Fibroblast of peridontal ligament (primary cell): ENCODE measurements around the gene LSM3.

Source experiments
- DNase-seq: peaks from one replicate; pipeline ENCODE4 v3.0.0-alpha.2; 2010; ENCODE audit errors: extremely low read depth

LSM3 gene

DNA sequence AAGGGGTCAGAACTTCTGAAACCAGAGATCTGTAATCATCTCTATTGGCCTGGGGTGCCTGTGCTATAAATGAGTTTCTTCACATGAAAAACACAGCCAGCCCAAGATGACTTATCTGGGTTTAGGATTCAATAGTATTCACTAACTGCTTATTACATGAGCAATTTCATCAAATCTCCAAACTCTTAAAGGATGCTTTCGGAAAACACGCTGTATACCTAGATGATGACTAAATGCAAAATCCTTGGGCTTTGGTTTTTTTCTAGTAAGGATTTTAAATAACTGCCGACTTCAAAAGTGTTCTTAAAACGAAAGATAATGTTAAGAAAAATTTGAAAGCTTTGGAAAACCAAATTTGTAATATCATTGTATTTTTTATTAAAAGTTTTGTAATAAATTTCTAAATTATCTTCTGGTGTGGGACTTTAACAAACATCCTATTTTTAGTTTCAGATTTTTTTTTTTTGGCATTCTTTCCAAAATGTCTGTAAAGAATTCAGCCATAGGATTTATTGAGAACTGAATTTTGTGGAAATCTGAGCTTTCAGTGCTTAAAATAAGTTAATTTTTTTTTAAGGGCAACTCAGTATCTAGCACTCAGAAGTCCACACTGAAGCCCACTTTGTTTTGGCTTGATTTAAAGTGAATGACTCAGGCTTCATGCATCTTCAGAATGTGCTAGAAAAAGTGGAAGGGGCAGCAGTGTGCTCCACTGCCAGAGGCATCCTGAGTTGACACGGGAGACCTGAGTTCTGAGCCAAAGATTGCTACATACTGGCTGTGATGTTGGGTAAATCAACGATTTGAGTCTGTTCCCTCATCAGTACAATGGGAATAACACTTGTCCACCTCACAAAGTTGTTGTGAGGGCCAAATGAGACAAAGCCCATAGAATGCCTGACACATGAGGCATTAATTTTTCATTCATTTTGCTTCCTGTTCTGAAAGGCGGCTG lies 35.1 kb upstream of the LSM3 start:
- peak; percentile 96 for DNase-seq

DNA sequence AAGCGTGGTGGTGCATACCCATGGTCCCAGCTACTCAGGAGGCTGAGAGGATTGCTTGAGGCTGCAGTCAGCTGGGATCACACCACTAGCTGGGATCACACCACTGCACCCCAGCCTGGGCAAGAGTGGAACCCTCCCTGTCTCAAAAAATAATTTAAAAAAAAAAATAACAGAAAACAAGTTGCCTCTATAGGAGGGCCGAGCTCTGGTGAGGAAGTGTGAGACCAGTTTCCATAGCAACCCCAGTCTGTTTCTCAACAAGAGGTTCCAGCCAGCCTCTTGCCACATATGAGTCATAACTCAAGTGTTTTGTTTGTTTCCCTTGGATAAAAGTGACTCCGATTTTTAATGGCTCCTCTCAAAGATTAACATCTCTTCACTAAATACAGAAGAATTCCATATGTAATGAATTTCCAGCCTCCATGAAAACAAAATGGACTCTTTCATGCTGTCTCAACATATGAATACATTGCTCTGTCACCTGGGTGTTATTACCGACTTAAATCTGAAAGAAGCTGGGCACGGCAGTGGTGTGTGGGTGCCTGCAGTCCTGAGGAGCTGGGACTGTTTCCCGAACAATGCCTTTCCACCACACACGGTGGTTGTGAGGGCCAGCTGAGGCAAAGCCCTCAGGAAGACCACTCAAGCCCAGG lies 34.1 kb upstream of the LSM3 start:
- DNase-seq: peak; percentile 100

DNA sequence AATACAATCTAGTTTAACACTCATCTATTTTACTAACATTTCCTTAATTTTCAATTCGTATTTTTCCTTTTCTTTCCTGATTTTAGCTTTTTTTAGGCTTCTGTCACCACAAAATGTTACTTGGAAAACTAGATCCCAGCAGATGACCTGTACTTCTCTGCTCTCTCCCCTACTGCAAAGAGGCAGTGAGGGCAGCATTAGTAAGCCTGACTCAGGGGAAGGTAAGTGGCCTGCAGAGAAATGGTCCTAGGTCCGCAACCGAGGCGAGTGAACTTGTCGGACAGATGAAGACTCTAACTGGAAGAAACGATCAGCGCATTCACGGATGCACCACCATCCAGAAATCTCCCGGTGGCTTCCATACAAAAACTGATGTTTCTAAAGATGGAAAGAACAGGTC lies 33.4 kb upstream of the LSM3 start:
- DNase-seq: peak; percentile 42

DNA sequence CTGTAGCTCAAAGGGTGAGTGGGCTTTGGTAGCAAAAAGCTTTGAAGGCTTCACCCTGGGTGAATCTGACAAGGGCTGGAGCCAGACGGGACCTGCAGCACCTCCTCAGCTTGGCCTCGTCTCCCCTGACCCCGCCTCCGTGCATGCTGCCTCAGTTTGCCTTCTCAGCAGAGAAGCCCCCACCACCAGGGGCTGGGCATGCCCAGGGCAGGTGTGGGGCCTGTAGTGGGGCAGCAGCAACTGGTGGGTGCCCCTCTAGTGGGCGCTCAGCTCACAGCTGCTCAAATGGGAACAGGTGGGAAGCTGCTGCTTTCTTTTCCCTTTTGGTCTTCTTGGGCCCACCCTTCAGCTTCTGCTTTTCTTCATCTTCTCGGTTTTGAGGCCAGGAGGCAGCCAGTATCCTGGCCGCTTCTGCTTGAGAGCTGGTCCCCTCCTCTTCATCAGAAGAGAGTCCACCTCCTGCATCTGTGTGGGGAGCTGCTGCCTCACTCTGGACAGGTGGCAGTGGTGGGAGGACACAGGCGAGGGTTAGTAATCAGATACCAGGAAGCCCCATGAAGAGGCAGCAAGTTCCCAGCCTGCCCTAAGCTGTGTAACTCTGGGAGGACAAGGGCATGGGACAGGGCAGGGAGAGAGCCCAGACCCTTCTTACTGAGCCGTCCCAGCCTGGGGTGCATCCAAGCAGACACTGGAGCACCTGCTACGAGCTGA lies 32.8 kb upstream of the LSM3 start:
- no peak for DNase-seq

DNA sequence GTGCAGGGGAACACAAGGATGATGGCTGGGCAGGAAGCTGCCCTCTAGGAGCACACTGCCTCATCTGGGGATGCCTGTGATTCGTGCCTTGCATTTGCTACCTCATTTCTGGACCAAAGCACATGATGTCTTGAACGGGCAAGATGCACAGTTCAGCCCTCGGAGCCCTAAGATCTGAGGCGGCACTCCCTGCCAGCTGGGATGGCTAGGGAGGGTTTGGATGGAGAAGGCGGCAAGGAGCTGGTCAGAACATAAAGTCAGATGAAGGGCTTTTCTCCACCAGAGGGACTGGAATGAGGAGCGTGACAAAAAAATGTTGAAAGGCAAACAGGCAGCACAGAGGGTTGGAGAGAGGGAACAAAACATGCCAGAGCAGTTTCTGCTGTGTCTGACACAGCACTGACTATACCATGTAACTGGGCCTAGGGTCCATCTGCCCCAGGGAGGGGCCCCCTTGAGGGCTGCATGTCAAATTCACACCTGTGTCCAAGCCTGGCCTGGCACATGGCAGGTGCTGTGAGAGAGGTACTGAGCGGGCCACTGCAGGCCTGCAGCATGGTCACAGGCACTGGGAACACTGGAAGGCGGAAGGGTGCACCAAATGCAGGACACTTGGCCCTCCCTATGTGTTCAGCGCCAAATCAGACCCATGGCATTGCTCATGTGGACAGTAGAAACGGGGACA lies 32.1 kb upstream of the LSM3 start:
- DNase-seq: no peak

DNA sequence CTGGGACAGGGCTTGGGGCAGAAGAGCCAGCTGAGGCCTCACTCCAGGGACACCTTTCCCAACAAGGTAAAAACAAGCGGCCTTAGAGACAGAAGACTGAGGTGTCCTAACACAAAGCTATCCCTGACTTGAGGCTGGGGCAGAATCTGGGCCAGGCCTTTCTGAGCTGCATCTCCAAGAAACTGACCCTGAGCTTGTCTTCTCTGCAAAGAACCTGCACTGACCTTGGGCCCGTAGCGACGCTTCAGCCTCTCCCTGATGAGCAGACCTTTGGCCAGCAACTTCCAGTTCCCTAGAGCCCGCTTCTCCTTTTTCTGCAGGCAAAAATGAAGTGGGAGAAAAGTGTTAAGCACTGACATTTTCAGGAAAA lies 31.6 kb upstream of the LSM3 start:
- no peak for DNase-seq

DNA sequence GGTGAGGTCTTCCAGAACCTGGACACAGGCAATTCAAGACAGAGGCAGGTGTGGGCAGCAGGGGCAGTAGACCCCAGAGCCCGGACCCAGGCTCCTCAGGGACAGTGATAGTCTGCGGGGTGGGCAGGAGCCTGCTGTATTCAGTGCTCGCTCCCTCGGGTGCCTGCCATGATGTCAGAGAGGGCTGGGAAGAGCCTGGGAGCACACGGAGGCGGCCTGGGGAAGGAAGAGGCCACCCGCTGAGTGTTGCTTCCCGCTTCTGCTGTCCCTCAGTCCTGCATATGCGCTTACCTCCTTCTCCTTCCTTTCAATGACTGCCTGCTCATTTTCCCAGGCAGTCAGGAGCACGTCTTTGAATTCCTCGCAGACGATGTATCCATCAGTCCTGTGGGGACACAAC lies 31.0 kb upstream of the LSM3 start:
- DNase-seq: no peak

DNA sequence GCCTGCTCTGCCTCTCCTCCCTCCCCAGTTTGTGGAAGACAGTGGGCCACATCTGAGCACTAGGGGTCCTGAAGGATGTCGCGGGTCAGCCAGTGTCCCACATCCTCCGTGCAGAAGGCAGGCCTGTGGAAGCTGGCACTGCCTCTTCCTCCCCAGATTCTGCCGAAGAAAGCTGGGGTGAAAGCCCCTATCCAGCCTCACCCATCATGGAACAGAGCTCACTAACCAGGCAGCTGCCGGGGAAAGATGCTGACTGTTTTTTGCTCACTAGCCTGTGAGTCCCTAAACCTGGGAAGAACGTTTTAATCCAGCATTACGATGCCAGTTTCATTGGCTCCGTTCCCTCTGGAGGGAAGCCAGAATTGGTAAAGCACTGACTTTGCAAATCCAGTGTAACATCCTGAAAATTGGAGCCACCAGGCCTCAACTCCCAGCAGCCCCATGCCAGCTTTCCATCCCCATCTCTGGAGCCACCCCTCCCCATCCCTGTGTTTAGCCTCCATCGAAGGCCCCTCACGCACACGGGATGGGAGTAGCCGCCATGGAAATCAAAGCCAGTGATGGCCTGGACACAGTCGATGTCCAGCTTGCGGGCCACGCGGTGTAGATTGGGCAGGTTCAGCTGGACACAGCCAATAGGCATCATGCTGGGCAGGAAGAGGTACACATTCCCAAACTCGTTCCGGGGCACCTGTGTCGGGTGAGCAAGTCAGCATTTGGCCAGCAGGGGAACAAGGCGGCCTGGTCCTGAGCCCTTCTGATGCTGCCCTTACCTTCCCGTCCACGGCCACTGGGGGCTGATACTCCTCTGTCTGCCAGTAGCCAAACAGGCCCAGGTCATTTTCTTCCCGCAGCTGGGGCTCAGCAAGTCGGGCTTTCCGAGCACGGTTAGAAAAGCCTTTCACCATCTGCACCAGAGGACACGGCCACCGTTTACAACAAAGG lies 30.3 kb upstream of the LSM3 start:
- DNase-seq: no peak

DNA sequence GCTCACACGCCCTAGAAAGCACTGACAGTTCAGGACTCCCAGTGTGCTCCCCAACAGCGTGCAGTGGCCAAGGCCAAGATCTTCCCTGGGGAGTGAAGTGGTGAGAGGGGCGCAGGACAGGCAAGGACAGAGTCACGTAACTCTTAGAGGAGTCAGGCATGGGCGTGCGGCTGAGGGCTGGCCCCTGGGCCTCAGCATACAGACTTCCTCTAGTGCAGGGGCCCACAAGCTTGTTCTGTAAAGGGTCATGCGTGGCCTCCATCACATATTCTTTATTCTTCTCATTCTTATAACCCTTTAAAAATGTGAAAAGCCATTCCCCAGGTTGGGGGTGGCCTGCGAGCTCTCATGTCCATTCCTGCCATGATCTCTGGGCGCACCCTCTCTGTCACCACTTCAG lies 28.5 kb upstream of the LSM3 start:
- no peak for DNase-seq

DNA sequence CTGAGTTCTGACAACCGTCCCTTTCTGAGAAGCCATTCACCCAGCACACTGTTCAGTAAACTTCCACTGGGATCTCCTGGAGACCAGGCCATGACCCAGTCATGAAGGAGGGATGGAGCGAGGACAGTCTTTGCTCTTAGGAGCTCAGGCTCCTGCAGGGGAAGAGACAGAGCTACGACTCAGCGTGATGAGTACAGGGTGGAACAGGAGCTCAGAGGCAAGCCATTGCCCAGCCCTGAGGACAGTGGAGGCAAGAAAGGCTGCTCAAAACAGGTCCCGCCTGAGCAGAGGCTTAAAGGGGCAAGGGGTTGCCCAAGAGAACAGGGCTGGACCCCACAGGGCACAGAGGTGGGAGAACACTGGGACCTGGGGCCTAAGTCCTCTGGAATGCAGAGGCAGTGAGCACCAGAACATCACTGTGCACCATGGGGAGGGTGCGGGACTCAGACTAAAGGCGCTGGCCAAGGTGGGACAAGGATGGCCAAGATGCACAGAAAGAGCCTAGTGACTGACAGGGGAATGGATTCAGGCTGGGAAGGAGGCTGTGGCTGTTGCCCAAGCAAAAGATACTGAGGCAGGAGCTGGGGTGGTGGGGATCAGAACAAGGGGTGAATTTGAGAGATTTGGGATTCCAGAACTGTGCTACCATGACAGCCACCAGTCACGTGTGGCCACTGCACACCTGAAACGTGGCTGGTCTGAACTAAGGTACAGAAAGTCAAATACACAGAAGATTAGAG lies 28.0 kb upstream of the LSM3 start:
- no peak for DNase-seq

DNA sequence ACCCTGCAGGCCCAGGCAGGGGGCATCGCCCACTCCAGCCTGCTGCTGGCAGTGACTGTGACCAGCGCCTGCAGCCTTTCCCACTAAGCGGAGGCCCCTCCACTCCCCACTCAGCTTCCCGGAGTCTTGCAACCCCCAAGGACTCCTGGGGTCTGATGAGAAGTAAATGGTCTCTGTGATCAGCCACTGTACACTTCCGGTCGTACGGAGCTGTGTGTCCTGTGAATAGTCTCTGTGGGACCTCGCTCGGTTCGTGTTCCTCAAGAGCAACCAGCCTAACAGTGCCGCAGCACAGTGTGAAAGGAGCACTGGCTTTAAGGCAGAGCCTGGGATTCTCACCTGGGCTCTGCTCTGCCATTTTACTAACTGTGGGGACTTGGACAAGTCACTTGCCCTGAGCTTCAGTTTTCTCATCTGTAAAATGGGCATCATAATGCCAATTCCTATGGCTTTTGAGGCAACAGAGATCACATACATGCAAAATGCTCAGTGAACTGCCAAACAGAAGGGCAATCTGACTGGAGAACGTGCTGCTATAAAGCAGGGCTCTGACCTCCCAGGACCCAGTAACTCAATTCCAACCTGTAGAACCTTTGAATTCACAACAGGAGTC lies 27.0 kb upstream of the LSM3 start:
- no peak for DNase-seq

DNA sequence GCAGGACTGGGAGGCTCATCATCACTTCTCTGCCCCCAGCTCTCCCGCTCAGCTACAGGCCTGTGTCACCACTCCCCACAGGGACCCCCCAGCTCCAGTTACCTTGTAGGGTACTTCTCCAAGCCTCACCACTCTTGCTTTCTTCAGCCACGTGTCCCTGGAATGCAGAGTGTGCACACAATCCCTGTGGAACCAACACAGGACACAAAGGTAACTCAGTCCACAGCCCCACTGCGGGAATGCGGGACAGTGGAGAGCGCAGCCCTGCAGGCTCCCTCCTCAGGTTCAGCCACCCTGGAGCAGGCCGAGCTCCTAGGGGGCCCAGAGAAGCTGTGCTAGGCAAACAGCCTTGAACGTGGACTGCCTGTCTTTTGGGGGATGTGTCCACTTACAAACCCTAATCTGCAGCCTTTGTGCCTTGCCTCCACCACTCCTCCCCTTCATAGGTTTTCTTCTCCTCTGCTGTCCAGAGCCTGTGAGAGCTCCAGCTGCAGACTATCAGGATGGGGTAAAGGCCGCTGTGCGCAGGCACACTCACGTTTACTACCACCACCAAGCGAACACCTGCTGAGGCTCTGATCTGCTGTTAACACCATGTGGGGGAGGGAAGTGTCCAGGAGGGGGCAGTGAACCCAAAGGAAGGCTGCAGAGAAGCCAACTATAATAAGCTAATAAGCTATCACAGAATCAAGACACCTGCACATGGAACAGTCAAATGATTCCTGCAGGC lies 26.2 kb upstream of the LSM3 start:
- DNase-seq: no peak

DNA sequence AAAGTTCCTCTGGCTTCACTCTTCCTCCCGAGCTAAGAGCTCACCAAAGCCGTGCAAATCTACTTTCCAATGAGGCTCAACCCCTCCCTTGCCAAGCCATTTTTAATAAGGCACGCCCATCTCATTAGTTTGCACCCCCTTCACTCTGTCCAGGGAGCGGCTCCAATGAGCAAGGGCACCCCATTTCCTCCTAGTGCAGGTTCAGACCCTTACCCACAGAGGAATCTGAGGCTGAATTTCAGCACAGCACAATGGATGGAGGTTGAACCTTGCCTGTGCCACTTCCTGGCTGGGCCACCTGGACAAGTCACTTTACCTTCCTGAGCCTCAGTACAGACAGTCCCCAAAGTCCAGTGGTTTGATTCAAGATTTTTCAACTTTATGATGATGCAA lies 25.7 kb upstream of the LSM3 start:
- no peak for DNase-seq

DNA sequence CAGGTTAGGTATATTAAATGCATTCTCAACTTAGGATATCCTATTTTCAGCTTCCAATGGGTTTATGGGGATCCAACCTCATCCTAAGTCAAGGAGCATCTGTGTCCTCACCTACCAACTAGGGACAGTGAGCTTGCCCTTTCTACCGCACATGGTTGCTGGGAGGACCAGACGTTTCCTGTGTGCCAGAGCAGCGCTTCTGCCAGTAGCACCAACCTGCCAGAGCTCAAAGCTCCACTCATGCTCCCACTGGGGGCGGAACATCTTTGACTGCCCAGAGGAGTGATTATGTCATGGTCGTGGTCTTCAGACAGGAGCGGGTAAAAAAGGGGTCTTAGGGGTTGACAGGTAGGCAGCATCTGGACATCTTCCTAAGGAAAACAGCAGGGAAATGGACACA lies 25.0 kb upstream of the LSM3 start:
- no peak for DNase-seq

DNA sequence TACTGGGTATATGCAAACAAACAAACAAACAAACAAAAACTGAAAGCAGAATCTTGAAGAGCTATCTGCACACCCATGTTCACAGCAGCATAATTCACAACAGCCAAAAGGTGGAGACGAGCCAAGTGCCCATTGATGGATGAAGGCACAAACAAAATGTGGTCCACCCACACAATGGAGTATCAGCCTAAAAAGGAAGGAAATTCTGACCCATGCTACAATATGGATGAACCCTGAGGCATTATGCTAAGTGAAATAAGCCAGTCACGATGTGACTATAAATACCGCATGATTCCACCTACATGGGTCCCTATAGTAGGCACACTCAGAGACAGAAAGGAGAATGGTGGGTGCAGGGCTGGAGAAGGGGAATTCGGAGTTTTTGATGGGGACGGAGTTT lies 24.3 kb upstream of the LSM3 start:
- DNase-seq: no peak

DNA sequence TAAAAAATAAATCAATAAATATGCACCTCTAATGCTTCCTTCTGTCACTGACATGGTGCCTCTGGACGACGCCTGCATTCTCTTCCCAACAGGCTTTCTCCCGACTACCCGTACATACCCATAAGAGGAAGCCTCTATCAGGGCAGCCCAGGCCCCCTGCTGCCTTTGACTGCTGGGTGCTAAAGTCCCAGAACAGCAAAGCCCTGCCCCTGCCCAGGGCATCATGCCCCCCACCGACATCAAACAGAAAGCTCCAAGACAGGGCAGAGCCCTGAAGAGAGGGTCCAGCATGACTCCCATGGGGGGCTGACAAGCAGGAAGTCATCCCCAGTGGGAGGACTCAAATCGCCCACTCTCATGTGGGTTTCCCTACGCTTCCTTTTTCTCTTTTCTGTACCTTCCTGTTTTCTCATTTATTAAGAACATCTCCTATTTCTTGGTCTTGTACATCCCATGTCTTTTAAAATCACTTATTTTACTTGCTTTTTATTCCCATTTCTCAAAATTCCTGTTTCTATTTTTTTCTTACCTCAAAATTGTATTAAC lies 23.6 kb upstream of the LSM3 start:
- DNase-seq: no peak

DNA sequence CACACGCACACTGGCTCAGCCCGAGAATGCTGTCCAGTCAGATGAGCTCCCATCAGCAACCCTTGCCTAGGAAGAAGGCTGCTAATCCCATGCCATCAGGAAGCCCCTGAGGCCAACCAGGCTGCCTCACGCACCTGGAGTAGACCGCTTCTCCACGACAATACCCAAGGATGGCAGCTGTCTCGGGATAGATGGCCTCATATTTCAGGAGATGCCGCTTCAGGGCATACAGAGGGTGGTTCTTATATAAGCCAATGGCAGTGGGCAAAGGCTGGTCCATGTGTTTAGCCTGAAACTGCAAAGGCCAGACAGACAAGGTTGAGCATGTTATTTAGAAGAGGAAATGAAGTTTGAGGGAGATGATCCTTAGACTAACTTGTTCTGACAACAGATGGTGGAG lies 22.4 kb upstream of the LSM3 start:
- no peak for DNase-seq

DNA sequence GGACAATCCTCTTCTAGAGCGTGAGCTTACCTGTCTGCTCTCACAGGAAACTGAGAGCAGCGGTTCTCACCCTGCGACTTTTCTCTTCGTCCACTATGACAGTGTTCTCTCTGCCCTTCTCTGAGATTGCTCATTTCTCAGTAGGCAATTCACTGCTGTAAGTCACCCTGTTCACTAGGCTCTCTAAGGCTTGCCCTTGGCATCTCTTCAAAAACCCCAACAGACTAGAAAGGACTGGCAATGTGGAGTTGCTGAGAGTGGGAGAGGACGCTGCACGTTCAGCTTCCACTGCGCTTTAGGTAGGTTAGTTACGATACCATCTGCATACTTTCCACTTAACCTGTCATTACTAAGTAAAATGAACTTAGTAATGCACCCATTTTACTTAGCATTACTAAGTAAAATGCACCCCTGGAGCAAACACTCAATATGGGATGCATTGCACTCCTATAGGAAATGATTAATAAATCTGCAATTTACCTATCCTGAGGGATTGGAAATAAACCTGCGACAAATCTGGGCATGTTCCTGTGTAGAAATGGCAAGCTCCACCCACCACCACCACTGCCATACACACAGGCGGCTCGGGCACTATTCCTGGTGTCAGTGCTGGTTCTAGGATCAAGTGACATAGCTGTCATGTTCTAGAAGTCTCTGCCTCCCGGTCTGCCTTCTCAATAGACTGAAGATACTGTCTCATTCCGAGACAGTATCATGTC lies 21.6 kb upstream of the LSM3 start:
- no peak for DNase-seq
